DMS153 treated with DMSO at 0.1 percent for 48 hours (cell line): ENCODE measurements around the gene SLC37A2.

ENCODE experiments used
- DNase-seq: peaks from one replicate; lab custom pipeline; 2025; ENCODE audit not compliant: unreplicated experiment; lab: John Stamatoyannopoulos, UW

Gene SLC37A2

DNA sequence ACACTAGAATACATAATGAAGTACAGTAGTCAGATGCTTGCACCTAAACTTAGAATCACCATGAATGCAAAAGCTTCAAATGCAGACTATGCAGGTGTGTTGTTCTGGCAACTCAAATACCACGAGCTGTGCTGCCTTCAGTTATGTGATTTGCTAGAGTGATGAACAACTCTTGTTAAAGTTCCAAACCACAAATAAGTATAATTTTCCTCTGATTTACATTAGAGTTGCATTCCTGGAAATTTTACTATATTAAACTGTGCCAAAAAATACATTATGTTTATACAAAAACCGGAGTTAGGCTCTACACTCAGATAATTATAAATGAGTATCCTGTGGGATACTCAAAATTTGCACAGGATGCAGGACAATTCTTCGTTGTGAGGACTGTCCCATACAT, 45.4 kb downstream of the SLC37A2 start:
- DNase-seq = no peak

GRCh38 chr11:125110506-125110905, 47.4 kb downstream of the SLC37A2 start:
- no peak for DNase-seq

DNA sequence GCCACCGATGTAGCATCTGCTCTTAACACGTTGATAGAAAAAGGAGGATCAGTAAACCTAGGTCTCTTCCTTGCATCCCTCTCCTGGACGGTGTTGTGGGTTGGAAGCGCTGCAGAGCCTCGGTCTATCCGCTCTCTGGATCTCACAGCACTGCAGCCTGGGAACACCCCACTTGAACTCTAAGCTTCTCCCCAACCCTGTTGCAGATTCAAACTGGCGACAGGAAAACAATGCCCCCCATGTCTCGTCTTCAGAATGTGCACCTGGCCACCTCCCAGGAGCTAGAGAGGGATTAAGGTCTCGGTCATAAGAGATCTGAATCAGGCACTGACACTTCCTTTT, 47.9 kb downstream of the SLC37A2 start:
- DNase-seq = no peak

- DNase-seq = peak; percentile 94
These were observed 48.5 kb downstream of the SLC37A2 start, which contains the start of gene TMEM218 for GRCh38 chr11:125111343-125112207. TMEM218 (minus strand) TSS chr11:125111626; CDS start chr11:125102241, 9,385 bp downstream.

GRCh38 chr11:125112208-125112604, 49.1 kb downstream of the SLC37A2 start:
- DNase-seq = no peak

DNA sequence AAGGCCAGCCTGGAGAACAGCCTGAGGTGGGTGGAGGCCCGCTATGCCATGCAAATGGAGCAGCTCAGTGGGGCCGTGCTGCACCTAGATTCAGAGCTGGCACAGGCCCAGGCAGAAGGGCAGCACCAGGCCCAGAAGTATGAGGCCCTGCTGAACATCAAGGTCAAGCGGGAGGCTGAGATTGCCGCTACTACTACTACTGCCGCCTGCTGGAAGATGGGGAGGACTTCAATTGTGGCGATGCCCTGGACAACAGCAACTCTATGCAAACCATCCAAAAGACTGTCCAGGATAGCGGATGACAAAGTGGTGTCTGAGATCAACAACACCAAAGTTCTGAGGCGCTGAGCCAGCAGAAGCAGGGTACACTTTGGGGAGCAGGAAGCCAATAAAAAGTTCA, 51.4 kb downstream of the SLC37A2 start:
- DNase-seq = no peak

DNA sequence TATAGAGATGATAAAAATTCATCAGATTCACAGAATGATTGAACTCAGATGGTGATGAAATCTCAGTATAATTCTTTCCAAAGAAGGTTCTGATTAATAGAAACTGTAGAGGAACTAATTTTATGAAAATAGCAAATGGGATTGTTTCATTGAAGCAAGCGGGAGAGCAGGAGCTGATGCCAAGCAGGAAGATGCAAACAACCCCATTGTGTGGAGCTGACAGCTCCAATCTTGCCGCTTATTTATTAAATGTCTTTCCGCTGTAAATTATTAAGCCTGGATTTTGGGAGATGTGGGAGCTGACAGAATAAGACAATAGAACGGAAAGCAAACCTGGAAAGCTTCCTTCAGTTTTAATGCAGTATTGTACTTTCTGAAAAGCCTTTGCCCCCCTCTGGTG, 54.3 kb downstream of the SLC37A2 start:
- DNase-seq = no peak

DNA sequence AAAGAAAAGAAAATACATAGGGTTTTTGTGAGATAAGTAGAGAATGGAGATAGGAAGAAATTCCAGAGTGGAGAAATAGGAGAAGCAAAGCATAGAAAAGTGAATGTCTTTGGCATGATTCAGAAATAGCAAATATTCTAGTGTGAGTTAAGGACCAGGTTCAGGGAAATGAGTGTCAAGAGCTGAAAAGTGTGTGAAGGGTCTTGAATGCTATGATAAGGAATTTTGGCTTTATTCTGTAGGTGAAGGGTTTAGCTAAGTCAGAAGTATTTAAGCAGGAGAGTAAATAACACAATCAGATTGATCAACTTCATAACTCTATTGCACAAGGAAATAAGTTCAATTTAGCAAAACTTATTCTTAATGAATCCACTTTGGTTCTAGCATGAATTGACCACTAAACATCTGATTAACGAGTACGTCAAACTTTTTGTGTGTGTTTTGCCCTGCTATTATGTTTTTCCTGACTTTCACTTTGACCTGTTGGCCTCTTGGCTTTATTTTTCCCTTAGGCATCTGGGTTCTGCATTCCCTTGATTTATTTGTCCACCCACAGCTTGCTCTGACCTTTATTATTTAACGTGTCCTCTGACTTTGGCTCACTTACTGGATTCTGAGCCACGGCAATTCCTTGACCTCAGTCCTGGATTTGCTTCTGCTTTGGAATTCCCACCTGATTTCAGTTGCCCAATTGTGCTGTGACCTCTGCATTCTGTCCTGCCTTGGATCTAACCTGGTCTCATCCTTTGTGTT, 60.3 kb downstream of the SLC37A2 start:
- DNase-seq = no peak

GRCh38 chr11:125123947-125124617, 61.0 kb downstream of the SLC37A2 start:
- no peak for DNase-seq

DNA sequence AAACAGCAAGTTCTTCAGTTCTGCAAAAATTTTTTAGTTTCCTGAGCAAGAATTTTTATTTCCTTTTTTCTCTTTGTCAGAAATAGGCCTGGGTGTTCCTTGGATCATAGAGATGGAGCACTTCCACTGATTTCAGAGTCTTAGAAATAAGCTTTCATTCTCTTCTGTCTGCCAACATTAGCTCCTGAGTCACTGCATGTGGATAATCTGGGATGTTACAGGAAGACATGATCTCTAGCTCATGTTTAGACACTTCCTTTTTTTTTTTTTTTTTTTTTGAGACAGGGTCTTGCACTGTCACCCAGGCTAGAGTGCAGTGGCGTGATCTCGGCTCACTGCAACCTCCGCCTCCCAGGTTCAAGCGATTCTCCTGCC, 61.5 kb downstream of the SLC37A2 start:
- DNase-seq = no peak

DNA sequence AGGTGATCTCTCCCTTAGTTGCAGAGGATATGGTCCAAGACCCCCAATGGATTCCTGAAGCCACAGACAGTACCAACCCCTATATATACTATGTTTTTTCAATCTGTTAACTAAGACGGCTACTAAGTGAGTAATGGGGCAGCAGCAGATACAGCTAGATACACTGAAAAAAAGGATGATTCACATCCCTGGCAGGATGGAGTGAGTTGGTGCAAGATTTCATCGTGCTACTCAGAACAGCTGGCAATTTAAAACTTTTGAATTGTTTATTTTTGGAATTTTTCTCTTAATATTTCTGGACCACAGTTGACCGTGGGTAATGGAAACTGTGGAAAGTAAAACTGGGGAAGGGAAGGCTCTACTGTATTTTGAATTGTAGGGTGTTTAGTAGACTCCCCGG, 65.3 kb downstream of the SLC37A2 start:
- DNase-seq = no peak

DNA sequence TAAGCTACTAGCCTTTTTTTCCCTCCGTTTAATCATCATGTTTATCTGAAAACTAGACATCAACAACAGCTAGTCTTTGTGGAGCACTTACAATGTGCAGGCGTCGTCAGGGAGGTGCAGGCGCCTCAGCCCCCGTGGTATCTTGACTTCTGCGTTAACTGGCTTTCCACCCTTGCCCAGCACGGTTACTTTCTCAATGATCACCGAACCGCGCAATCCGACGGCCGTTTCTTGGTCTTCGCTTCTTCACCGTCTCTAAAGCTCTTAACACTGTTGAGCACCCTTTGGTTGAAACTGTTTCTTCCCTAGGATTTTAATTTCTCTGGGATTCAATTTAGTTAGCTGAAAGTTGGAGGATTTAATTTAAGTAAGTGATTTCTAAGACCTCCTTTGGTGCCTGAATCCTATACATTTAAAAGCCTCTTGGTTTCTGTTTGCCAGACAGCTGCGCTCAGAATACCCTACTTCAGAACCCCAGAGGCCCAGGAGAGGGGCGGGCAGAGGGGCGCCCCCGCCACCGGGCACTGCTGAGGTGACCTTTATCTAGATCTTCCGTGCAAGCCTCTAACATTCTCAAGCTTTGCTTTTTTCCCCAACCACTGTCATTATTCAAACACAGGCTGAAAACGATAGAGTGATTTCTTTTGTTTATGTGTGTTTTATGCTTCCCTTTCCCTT, 66.3 kb downstream of the SLC37A2 start:
- no peak for DNase-seq

- DNase-seq = no peak
These were observed 69.0 kb downstream of the SLC37A2 start for GRCh38 chr11:125132071-125132470.

DNA sequence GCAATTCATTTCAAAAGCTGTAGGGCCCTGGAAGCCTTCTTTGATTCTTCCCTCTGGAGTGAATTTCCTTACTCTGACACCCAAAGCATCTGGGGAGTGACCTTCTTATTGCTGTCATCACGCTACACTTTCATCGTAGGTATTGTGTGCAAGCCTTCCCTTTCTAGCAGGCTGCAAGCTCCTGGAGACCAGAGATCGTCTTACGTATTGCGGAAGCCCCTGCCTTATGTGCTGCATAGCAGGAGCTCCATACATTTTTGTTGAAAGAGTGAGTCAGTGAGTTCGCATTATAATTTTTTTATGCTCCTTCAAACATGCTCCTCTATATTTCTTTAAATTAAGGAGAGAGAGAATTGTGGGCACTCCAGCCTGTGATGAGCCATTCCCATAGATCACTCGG, 69.5 kb downstream of the SLC37A2 start:
- no peak for DNase-seq

- DNase-seq = no peak
These were observed 72.9 kb downstream of the SLC37A2 start for GRCh38 chr11:125136001-125136400.

- no peak for DNase-seq
These were observed 75.9 kb downstream of the SLC37A2 start for GRCh38 chr11:125138966-125139365.

- DNase-seq = no peak
These were observed 76.7 kb downstream of the SLC37A2 start for GRCh38 chr11:125139778-125140177.
